ENCODE measurements around the gene HSPA12A. TPM values are rescaled to one million over a fixed set of nuclear protein-coding genes. Genes with fewer than 3 reads are reported as not detected.

HSPA12A gene
- 20.8 TPM for total RNA-seq
- long read RNA-seq, full-length matches to known transcripts = 9 of 10 reads
- long read RNA-seq, partial matches to known transcripts = 0 of 10 reads
- long read RNA-seq, other reads (novel, unspliced or antisense) = 1 of 10 reads

DNA sequence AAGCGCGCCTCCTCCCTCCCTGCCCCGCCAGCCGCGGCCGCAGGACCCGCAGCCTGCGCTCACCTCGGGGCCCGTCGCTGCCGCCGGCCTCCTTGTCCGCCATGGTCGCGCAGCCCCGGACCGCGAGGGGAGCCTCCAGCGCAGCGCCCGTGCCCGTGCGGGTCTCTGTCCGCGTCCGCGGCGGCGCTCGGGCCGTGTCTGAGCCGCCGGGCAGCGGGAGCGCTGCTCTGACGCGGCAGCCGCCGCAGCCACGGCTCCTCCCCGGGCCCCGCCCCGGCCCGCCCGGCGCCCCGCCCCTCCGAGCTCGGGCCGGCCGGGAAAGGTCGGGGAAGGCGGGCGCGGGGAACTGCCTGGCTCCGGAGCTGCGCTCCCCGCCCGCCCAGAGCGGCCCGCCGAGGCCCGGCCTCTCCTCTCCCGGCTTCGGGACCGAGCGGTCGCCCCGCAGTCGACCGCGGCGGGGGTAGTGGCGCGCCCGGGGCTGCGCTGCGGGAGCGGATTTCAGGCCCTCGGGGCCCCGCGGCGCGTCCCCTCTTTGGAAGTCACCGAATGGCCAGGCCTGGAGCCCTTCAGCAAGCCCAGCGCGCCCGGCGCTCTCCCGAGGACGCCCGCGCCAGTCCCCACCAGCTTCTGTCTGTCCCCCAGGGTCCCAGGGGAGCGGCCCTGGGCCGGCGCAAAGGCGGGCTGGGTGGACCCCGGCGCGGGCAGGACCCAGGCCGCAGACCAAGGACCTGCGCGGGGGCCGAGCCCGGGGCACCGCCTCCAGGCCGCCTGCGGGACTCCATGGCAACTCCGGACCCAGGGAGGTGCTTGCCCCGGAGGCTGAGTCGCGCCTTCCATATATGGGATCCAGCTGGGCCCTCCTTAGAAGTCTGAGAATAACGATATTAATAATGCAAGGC lies at the start of gene HSPA12A:
TSS of gene HSPA12A (minus strand) at position 200 of the 899 bp plus-strand sequence. CDS start at position 103, 97 bp downstream.
- peak; percentile 87 for DNase-seq (ENCODE audit: missing footprints)
- intact Hi-C loops (cut with DNase I) = loop anchor here (2.0 kb wide), 2 partner anchors 14 to 60 kb away; no protein-coding TSS in a partner anchor
- peak; percentile 93 for ATAC-seq

GRCh38 chr10:116791241-116791640 lies 48.9 kb upstream of the HSPA12A start:
- ATAC-seq (no peak), DNase-seq (ENCODE audit: missing footprints) (no peak)
- intact Hi-C loops (cut with DNase I) = no loop called here

DNA sequence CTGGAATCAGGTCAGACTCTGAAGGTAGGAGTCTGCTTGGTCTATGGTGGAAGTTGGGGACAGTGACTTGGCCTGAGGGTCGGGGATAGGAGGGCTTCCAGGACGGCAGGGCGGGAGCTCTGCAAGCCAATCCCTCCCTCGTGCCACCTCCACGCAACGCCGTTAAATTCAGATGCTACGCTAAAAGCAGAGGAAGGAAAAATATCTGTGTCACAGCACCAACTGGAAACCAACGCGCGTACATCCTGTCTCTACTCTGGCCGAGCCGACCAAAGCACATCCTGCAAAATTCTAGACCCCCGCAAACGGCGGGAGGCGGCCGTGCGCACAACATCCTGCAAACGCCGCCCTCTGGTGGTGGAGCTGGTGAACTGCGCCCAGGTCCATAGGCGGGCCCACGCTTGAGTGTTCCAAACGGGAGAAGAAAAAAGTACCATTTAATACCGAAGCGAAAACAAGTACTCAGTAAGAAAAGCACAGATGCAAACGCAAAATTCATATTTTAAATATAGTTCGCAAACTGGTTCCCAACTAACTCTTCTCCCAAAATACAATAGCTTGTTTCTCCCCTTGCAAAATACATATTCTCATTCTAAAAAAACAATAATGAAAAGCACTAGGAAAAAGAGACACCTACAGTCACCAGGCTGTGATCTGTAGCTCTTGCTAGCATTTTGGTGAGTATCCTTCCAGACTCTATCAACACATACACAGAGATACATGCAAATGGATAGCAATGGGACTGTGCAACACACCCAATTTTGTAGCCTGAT lies 45.7 kb upstream of the HSPA12A start:
- intact Hi-C loops (cut with DNase I) = loop anchor here (1.0 to 2.0 kb wide), 2 partner anchors 106 to 161 kb away; no protein-coding TSS in a partner anchor
- ATAC-seq (peak; percentile 77), DNase-seq (ENCODE audit: missing footprints) (peak; percentile 89)

GRCh38 chr10:116787053-116787659 lies 44.8 kb upstream of the HSPA12A start:
- no peak for ATAC-seq
- DNase-seq (ENCODE audit: missing footprints) = no peak
- intact Hi-C loops (cut with DNase I) = no loop called here

DNA sequence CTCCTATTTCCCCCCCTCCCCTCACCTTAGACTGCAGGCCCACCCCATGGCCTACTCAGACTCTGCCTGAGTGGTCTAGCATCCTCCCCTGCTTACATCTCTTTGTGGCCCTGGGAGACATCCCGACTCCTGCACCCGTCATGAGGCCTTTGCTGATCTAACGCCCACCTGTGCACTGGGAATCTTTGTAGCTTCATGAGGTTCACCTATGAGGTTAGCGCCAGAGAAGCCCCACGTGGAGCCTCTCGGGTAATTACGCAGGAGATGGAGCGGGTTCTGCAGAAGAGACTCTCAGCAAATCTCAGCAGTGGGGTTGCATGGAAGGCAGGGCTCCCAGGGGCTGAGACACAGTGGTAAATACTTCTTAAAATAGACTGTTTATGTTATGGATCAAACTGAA lies 43.5 kb upstream of the HSPA12A start:
- intact Hi-C loops (cut with DNase I) = no loop called here
- ATAC-seq = no peak
- no peak for DNase-seq (ENCODE audit: missing footprints)

GRCh38 chr10:116785282-116785681 lies 42.9 kb upstream of the HSPA12A start:
- no peak for ATAC-seq
- intact Hi-C loops (cut with DNase I) = no loop called here
- DNase-seq (ENCODE audit: missing footprints) = no peak

DNA sequence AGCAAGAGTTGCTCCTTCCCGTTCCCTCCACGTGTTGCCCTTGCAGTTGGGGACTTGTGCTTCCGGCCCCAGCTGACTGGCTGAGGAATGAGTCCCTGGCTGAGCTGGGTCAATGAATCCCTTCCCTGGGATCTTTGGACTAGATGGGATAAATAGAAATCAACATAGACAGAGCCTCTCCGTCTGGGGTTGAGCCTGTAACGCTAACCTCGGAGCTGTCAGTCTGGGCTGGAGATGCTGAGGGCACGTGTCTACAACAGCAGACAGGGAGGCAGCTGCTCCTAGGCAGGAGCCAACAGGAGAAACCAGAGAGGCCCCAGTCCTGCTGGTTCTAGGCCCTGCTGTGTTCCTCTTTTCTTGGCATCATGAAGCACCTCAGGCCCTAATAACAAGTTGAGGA lies 42.3 kb upstream of the HSPA12A start:
- intact Hi-C loops (cut with DNase I) = no loop called here
- no peak for DNase-seq (ENCODE audit: missing footprints)
- ATAC-seq = no peak

DNA sequence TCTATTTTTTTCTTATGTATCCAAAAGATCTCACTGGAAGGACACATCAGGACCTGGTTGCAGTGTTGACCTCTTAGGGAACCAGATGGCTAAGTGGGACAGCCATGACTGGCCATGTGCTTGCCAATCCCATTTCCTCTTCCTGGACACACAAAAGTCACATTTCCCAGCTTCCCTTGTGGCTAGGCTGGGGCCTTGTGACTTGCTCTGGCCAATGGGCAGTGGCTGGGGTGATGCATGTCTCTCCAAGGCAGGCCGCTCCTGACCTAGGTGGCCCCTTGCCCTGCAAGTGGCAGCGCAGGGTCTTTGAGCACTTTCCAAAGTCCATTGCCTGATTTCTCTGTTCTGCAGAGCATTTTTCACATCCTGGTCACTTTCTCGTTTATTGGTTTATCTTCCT lies 41.7 kb upstream of the HSPA12A start:
- intact Hi-C loops (cut with DNase I) = no loop called here
- DNase-seq (ENCODE audit: missing footprints) = no peak

DNA sequence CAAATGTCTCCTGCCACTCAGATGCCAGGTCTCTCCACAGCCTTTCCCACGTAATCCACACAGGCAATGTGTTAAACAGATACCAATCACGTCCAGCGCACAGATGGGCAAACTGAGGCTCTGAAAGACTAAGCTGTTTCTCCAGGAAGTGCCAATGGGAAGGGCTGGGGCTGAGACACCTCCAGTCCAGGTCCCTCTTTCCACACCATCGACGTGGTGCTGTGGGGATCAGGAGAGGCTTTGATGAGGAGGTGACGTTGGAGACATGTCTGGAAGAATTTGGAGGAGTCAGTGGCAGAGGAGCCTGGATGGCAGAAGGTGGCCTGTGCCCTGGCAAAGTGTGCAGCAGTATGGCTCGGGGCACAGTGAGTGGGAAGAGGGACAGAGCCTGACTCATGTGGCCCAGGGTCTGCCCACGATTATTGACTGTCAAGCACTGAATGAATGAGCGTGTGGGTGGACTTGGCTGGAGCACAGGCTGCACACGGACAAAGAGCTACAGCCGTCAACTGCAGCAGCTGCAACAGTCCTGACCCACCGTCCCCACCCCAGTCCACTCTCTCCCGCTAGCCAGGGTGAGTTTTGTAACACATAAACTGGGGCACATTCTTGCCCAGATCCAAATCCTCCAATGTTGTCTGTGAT lies 40.8 kb upstream of the HSPA12A start:
- DNase-seq (ENCODE audit: missing footprints) (no peak), ATAC-seq (no peak)
- intact Hi-C loops (cut with DNase I) = no loop called here

More for the DNA sequence above, 41.7 kb upstream of the HSPA12A start:
- ATAC-seq = no peak

GRCh38 chr10:116781370-116781884 lies 39.1 kb upstream of the HSPA12A start:
- ATAC-seq (no peak), DNase-seq (ENCODE audit: missing footprints) (no peak)
- intact Hi-C loops (cut with DNase I) = no loop called here

DNA sequence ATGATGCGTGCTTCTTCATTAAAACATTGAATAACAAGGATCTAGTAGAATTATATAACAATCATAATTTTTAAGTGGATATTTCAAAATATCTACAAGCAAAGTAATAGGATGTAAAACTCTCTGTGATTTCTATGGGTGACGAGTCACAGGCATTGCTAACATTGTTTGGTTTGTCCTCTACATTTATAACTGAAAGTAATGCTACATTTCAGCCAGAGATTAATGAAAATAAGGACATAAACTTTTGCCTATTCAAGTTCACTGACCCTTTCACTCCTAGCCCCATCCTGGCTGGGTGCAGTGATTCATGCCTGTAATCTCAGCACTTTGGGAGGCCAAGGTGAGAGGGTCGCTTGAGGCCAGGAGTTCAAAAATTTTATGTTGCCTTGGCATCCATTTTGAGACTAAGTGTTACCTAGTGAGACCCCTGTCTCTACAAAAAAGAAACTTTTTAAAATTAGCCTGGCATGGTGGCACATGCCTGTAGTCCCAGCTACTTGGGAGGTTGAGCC lies 38.4 kb upstream of the HSPA12A start:
- intact Hi-C loops (cut with DNase I) = no loop called here
- DNase-seq (ENCODE audit: missing footprints) (no peak), ATAC-seq (no peak)

DNA sequence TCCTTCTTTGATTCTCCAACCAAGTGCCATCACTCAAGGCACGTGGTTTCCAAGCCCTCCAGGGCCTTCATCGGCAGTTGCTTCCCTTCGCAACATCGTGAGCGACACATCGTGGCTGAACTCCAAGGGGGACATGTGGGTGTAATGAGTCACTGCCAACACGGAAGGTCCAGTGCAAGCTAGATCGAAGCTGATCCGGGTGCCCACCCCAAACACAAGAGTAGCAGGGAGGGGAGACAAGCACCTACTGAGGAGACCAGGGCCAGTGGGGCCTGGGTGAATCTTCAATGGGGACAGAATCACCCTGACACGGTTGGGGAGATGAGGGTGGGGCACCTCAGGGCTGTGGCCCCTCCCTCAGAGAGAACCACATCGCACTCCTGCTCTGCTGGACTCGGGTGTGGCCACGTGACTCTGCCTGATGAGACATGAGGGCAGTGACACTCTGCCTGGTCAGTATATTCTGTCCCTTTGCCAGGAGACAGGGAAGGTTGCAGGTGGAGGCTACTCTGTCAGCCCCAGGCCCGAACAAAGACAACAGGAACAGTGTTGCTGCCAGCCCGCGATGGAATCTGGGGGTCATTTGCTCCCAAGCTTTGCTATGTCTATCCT lies 36.8 kb upstream of the HSPA12A start:
- DNase-seq (ENCODE audit: missing footprints) = no peak
- no peak for ATAC-seq
- intact Hi-C loops (cut with DNase I) = no loop called here

GRCh38 chr10:116777006-116777405 lies 34.6 kb upstream of the HSPA12A start:
- DNase-seq (ENCODE audit: missing footprints) (no peak), ATAC-seq (no peak)
- intact Hi-C loops (cut with DNase I) = no loop called here

- ATAC-seq = no peak
- DNase-seq (ENCODE audit: missing footprints) = no peak
Observed at GRCh38 chr10:116775488-116776400, 33.4 kb upstream of the HSPA12A start.

DNA sequence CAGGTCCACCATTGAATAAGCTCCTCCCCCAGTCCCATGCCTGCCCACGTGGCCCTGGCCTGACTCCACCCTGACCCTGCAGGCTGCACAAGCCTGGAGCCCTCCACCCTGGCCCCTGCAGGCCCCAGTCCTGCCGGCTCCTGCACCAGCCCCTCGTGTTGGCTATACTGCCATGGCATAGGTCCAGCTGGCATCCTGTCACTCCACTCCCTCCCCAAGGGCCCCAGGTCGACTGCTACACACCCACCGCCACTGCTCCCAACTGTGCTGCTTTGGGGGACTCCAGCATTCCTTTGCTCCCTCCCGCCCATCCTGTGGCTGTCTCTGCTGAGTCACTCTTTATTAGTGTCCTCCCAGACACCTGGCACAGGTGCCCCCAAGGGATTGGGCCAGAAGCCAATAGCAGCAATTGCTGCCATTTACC lies 32.4 kb upstream of the HSPA12A start:
- intact Hi-C loops (cut with DNase I) = loop anchor here (5.0 kb wide), 1 partner anchor 82 kb away; no protein-coding TSS in a partner anchor
- no peak for DNase-seq (ENCODE audit: missing footprints)
- no peak for ATAC-seq

More at GRCh38 chr10:116775488-116776400, 33.4 kb upstream of the HSPA12A start:
- intact Hi-C loops (cut with DNase I) = no loop called here

GRCh38 chr10:116772909-116773705 lies 30.7 kb upstream of the HSPA12A start:
- DNase-seq (ENCODE audit: missing footprints) = no peak
- no peak for ATAC-seq
- intact Hi-C loops (cut with DNase I) = loop anchor here (5.0 kb wide), 1 partner anchor 81 kb away; no protein-coding TSS in a partner anchor

Measured in Right ventricle myocardium inferior (tissue), 1 donor.